DND-41 (cell line): ENCODE data around the gene PNKP.

Source experiments
- ATAC-seq: fragments of 200-7000 bp; cut with Tn5 transposase; 3 replicates; pipeline ENCODE4 v1.9.1; 2021; ENCODE audit warnings: low read depth; ENCODE audit not compliant: insufficient read depth
- DNase-seq: peaks from one replicate; pipeline ENCODE4 v3.0.0-alpha.2; 2020
- H2AFZ ChIP-seq: 2 replicates; pipeline ENCODE4 v1.6.0; 2012; ENCODE audit warnings: low read depth, low read length
- H3K27ac ChIP-seq: 2 replicates; pipeline ENCODE4 v1.5.1; 2012; ENCODE audit warnings: low read length, inconsistent platforms
- H3K27me3 ChIP-seq: fragments of 200-600 bp; sonication (generic); 2 replicates; pipeline ENCODE4 v1.6.0; 2012; ENCODE audit warnings: low read length, mild to moderate bottlenecking, inconsistent platforms; ENCODE audit not compliant: insufficient read depth, poor library complexity
- H3K36me3 ChIP-seq: 2 replicates; pipeline ENCODE4 v1.5.1; 2012; ENCODE audit warnings: low read length, inconsistent platforms; ENCODE audit not compliant: insufficient read depth
- H3K4me1 ChIP-seq: 2 replicates; pipeline ENCODE4 v1.5.1; 2012; ENCODE audit warnings: mild to moderate bottlenecking, low read length; ENCODE audit not compliant: insufficient read depth
- H3K4me2 ChIP-seq: 2 replicates; pipeline ENCODE4 v1.6.0; 2012; ENCODE audit warnings: mild to moderate bottlenecking, moderate library complexity, low read length, inconsistent platforms; ENCODE audit not compliant: insufficient read depth
- H3K4me3 ChIP-seq, 2 experiments: fragments of 200-600 bp in 1 of 2; shearing (Covaris generic) in 1 of 2; 2 replicates each; pipeline ENCODE4 v1.5.1; 2012 to 2016; ENCODE audit warnings: inconsistent platforms in 2 of 2, low read length in 2 of 2, mild to moderate bottlenecking in 2 of 2, low read depth in 1 of 2, moderate library complexity in 1 of 2
- H3K79me2 ChIP-seq: 2 replicates; pipeline ENCODE4 v1.6.0; 2012; ENCODE audit warnings: low read length, inconsistent platforms; ENCODE audit not compliant: insufficient read depth
- H3K9ac ChIP-seq: 2 replicates; pipeline ENCODE4 v1.6.0; 2012; ENCODE audit warnings: low read depth, mild to moderate bottlenecking, inconsistent platforms, low read length, moderate library complexity
- H3K9me3 ChIP-seq: 2 replicates; pipeline ENCODE4 v1.5.1; 2012; ENCODE audit warnings: low read length, moderate library complexity, mild to moderate bottlenecking, inconsistent platforms; ENCODE audit not compliant: insufficient read depth, severe bottlenecking
- H4K20me1 ChIP-seq: 2 replicates; pipeline ENCODE4 v1.6.0; 2012; ENCODE audit warnings: low read length; ENCODE audit not compliant: insufficient read depth
- CTCF ChIP-seq: IDR thresholded peaks from 2 replicates; pipeline ENCODE4 v1.5.1; 2012; ENCODE audit warnings: borderline replicate concordance, low read length, moderate library complexity, mild to moderate bottlenecking; ENCODE audit not compliant: poor library complexity, severe bottlenecking; ENCODE audit errors: extremely low read depth
- EZH2 ChIP-seq: IDR thresholded peaks from 3 replicates; pipeline ENCODE4 v1.6.1; 2012; ENCODE audit warnings: borderline replicate concordance, low read depth, mild to moderate bottlenecking, moderate library complexity, low read length, inconsistent platforms; ENCODE audit not compliant: severe bottlenecking

The PNKP gene

DNA sequence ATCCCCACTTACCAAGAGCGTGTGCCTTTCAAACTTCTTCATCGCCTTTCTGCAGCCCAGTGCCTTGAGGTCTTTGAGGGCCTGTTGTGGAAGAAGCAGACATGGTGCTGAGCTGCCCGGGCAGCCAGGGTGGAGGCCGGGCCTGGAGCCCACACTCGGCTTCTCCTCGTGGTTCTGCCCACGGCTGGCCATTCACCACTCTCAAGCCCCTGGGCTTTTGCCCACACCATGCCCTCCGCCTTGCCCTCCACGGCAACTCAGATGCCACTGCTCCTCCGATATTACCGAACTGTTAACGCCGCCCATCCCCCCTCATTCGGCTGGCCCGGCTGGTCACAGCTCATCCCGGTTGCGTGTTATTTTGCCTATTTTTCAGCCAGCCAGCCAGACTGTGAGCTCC is 24.0 kb upstream of the PNKP start:
- H3K4me2 ChIP-seq, result no peak overlapping the region
- no peaks in the 10 kb centered on the region for H3K27me3 ChIP-seq
- H3K9ac ChIP-seq, result no peak overlapping the region
- H3K79me2 ChIP-seq, result no peaks in the 10 kb centered on the region
- ATAC-seq, result no peak
- H3K9me3 ChIP-seq, result no peaks in the 10 kb centered on the region
- H4K20me1 ChIP-seq, result no peaks in the 10 kb centered on the region; the same call in 1 of the 2 replicates
- H3K27ac ChIP-seq, result no peak overlapping the region
- TF ChIP-seq EZH2 (no peak), CTCF (no peak)
- peaks cover under 1% of the 10 kb centered on the region; the same call in 1 of the 2 replicates for H3K36me3 ChIP-seq
- no peak overlapping the region for H3K4me3 ChIP-seq
- H2AFZ ChIP-seq, result no peak overlapping the region
- no peak for DNase-seq
- H3K4me1 ChIP-seq, result no peaks in the 10 kb centered on the region

DNA sequence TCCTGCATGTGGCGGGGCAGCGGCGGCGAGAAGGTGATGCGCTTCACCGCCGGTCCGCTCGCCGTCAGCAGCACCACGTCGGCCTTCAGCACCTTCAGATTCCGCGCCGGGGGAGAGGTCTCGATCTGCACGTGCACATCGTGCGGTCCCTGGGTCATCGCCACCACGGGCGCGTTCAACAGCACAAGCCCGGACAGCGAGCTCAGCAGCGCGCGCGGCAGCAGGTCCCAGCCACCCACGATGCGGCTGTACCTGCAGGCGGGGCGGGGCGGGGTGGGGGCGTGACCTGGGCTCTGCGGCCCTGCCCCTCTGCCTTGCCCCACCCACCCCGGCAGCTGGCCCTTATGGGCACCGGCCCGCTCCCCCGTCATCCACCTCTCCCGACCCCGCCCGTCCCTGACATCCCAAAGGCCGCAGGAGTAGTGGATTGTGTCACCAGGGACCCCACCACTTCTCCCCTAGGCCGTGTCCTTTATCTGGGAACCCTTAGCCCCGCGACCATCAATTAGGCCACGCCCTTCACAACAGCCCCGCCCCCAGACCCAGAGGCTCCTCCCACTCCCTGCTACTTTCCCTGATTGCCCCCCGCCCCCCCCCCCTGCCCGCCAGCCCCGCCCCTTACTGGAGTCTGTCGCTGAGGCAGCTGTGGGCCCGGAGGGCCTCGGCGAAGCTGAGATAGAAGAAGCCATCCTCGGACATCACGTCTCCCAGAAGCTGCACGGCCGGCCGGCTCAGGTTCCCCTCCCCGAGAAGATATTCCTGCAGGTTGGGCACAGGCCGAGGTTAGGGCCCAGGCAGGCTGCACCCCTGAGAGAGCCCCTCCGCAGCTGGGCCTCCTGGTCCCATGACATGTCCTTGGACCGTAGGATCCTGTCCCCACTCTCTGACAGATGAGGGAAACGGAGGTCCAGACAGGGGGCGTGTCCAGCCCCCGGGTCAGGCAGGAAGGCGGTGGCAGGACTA is 23.3 kb upstream of the PNKP start:
- Histone ChIP-seq H3K4me1 (no peaks in the 10 kb centered on the region), H2AFZ (no peak overlapping the region), H4K20me1 (no peaks in the 10 kb centered on the region; the same call in 1 of the 2 replicates), H3K27me3 (no peaks in the 10 kb centered on the region), H3K79me2 (no peaks in the 10 kb centered on the region), H3K9ac (no peak overlapping the region), H3K27ac (no peak overlapping the region), H3K4me3 (no peak overlapping the region), H3K9me3 (no peaks in the 10 kb centered on the region), H3K36me3 (peaks cover 2% of the 10 kb centered on the region; the same call in 1 of the 2 replicates), H3K4me2 (no peak overlapping the region)
- peak; percentile 35 for DNase-seq
- no peak for TF ChIP-seq CTCF
- TF ChIP-seq EZH2, result no peak
- peak; percentile 27; the same call in 1 of the 3 replicates for ATAC-seq

DNA sequence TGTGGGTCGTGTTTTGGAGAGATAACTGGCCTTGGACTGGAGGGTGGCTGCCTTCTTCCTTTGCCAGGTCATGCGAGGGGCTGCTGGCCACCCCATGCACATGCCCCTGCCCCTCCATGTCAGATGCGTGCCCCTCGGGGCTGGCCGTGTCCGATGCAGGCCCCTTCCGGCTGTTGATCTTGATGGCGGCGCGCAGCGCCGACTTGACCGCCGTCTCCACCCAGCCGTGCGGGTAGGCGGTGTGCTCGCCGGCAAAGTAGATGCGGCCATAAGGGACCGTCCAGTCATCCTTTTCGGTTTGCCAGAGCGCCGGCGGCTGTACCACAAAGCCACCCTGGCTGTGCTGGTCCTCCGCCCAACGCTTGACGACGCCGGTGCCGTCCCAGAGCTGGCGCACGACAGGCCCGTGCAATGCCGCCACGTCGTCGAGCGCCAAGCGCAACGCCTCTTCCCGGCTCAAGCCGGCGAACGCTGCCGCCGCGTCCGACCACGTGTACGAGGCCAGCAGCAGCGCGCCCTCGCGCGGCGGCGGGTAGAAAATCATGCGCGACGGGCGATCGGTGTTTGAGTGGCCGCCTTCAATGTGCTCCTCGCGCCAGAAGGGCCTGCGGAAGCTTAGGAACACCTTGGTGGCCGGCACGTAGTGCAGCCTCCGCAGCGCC is 22.4 kb upstream of the PNKP start:
- no peak overlapping the region for H3K4me2 ChIP-seq
- H3K4me1 ChIP-seq, result no peaks in the 10 kb centered on the region
- ATAC-seq, result no peak
- no peak overlapping the region for H2AFZ ChIP-seq
- H3K79me2 ChIP-seq, result no peaks in the 10 kb centered on the region
- H3K9me3 ChIP-seq, result no peaks in the 10 kb centered on the region
- no peaks in the 10 kb centered on the region; the same call in 1 of the 2 replicates for H4K20me1 ChIP-seq
- peaks cover 4% of the 10 kb centered on the region for H3K36me3 ChIP-seq
- no peaks in the 10 kb centered on the region for H3K27me3 ChIP-seq
- H3K4me3 ChIP-seq, result no peak overlapping the region
- H3K27ac ChIP-seq, result no peak overlapping the region
- DNase-seq, result no peak
- H3K9ac ChIP-seq, result no peak overlapping the region
- TF ChIP-seq CTCF, result no peak
- TF ChIP-seq EZH2, result no peak
